Heart left ventricle (tissue), 16 donors: Measurements from ENCODE around the gene SLA2. TPM values are rescaled to one million over a fixed set of nuclear protein-coding genes. Genes with fewer than 3 reads are reported as not detected.
A peak's percentile ranks its signal among the peaks of the same experiment; 100 is the strongest.

Experiments used
- ATAC-seq, 4 donors: fragments of 200-7000 bp; cut with Tn5 transposase; one replicate each; pipeline ENCODE4 v1.9.1; 2020 to 2022; ENCODE audit warnings: moderate library complexity in 4 of 4, mild to moderate bottlenecking in 3 of 4, moderate number of reproducible peaks in 1 of 4
- DNase-seq, 5 donors: peaks; one replicate each; pipeline ENCODE4 v3.0.0-alpha.2; 2020
- H3K27ac ChIP-seq, 12 donors: fragments of 200-600 bp; sonication (generic) in 4 of 12; one replicate each; pipeline versions ENCODE4 v1.5.0 to v1.8.0; 2016 to 2022; ENCODE audit warnings: mild to moderate bottlenecking in 2 of 12
- H3K27me3 ChIP-seq, 9 donors: fragments of 200-600 bp; sonication (generic) in 2 of 9; one replicate each; pipeline versions ENCODE4 v1.5.1 to v1.8.0; 2016 to 2022; ENCODE audit warnings: mild to moderate bottlenecking in 3 of 9
- H3K36me3 ChIP-seq, 9 donors: fragments of 200-600 bp; sonication (generic) in 2 of 9; one replicate each; pipeline versions ENCODE4 v1.5.0 to v1.8.0; 2018 to 2022; ENCODE audit warnings: mild to moderate bottlenecking in 2 of 9
- H3K4me1 ChIP-seq, 12 donors: fragments of 200-600 bp; sonication (generic) in 4 of 12; one replicate each; pipeline versions ENCODE4 v1.5.0 to v1.8.0; 2016 to 2022; ENCODE audit warnings: mild to moderate bottlenecking in 3 of 12
- H3K4me3 ChIP-seq, 12 donors: fragments of 200-600 bp; sonication (generic) in 4 of 12; one replicate each; pipeline versions ENCODE4 v1.5.0 to v1.8.0; 2017 to 2022; ENCODE audit warnings: mild to moderate bottlenecking in 9 of 12, moderate library complexity in 4 of 12
- H3K9me3 ChIP-seq, 12 donors: fragments of 200-600 bp; sonication (generic) in 4 of 12; one replicate each; pipeline versions ENCODE4 v1.5.0 to v1.8.0; 2016 to 2022; ENCODE audit warnings: mild to moderate bottlenecking in 1 of 12
- POLR2A ChIP-seq, 2 donors: fragments of 450-650 bp; IDR thresholded peaks; one replicate each; pipeline ENCODE4 v1.6.1; 2017; ENCODE audit warnings: antibody characterized with exemption in 2 of 2, mild to moderate bottlenecking in 2 of 2, moderate library complexity in 2 of 2
- WGBS, 4 donors: extraction: QIAGEN DNeasy Blood & Tissue Kit in 2 of 4; methylation state at CpG; one replicate each; pipeline versions ENCODE4 v1.1.5 to v1.1.7; 2013 to 2018; 5-methylcytosine and 5-hydroxymethylcytosine counted together
- intact Hi-C, 10 donors: fragments of 100-400 bp; cut with DNase I; formaldehyde crosslinking; loops; one replicate each; pipeline versions ENCODE4 v1.11.1 to v1.14.2; 2022
- polyA plus RNA-seq, 2 donors: library from polyadenylated mRNA; stranded (reverse); fragments of 200-250 nt; gene quantifications; one replicate each; pipeline ENCODE4 v1.2.3, GENCODE V29; 2013
- total RNA-seq, 9 donors: library from RNA; depleted of rRNA in 2 of 9; stranded (reverse); fragments of >200 nt in 2 of 9; fragmentation: NEBNext Ultra II Directional in 3 of 9; extraction: Animal tissue kit (Norgen Biotek cat#: 25700) in 3 of 9; gene quantifications; one replicate each; pipeline versions ENCODE4 v1.1.0 to v1.2.4, GENCODE V29; 2016 to 2023
- TF ChIP-seq, protein P1 (sequence below), 12 donors: fragments of 200-600 bp; sonication (generic) in 4 of 12; IDR thresholded peaks; one replicate each; pipeline versions ENCODE4 v1.5.0 to v1.8.0; 2018 to 2022; ENCODE audit warnings: antibody characterized with exemption in 12 of 12, mild to moderate bottlenecking in 5 of 12
- donor health status: ischemic (EF 13 %, LVEDD 7.1; RV severe dilation, severe dysfunction).
- donor health status: healthy with polysubstance abuse.
- donor health status: DM: no; HTN: yes; CAD: no.
- donor health status: DM: no; HTN: no; CAD: no.
- donor health status: ischemic (EF 25% LVEDD 6.9; RV normal size, moderate dysfunction).
- donor health status: ischemic (EF 25% LVEDD 5.7; RV mildly dilated, moderate dysfunction).
- donor health status: healthy.
- donor health status: DM: yes; HTN: yes; CAD: no.
- donor health status: ischemic (EF 35%, LVEDD 5.7; RV mildly dilated, moderate dysfunction).
- donor health status: nonischemic (EF 11% LVEDD 7.7; RV severe dilation, severe dysfunction).
- donor health status: DM: yes; HTN: yes; CAD: no.
- donor health status: PGD.
- donor health status: ischemic (EF 29% LVEDD 5.4; RV normal size, mild dysfunction).
- donor health status: nonischemic (EF 23%, LVEDD 6.1; RV moderate dilation, normal function).

Gene SLA2
- total and polyA plus RNA-seq, 11 donors = 0.14 to 3.0 (median 0.36) TPM

DNA sequence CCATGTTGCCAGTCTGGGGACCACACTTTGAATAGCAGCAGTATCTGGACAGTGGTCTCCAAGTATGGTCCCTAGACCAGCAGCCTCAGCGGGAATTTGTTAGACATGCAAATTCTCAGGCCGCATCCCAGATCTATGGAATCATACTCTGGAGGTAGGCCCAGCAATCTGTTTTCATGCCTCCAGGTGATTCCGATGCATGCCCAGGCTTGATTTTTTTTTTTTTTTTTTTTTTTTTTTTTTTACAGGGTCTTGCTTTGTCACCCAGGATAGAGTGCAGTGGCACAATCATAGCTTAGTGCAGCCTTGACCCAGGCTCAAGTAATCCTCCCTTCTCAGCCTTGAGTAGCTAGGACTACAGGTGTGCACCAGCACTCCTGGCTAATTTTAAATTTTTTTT, 682 bp upstream of the SLA2 start:
- ATAC-seq = no peak
- H3K4me3 ChIP-seq = no peak overlapping the region
- H3K27ac ChIP-seq = no peak overlapping the region
- WGBS, 4 donors = 83 to 94% (median 92%) methylated on average over 3 of the region's 3 CpGs
- DNase-seq = no peak
- H3K9me3 ChIP-seq = no peaks in the 10 kb centered on the region
- TF ChIP-seq, protein P1, sequence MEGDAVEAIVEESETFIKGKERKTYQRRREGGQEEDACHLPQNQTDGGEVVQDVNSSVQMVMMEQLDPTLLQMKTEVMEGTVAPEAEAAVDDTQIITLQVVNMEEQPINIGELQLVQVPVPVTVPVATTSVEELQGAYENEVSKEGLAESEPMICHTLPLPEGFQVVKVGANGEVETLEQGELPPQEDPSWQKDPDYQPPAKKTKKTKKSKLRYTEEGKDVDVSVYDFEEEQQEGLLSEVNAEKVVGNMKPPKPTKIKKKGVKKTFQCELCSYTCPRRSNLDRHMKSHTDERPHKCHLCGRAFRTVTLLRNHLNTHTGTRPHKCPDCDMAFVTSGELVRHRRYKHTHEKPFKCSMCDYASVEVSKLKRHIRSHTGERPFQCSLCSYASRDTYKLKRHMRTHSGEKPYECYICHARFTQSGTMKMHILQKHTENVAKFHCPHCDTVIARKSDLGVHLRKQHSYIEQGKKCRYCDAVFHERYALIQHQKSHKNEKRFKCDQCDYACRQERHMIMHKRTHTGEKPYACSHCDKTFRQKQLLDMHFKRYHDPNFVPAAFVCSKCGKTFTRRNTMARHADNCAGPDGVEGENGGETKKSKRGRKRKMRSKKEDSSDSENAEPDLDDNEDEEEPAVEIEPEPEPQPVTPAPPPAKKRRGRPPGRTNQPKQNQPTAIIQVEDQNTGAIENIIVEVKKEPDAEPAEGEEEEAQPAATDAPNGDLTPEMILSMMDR (IDR thresholded peaks at IDR 0.05) = no peak
- TF ChIP-seq POLR2A (IDR thresholded peaks at IDR 0.05) = no peak
- H3K27me3 ChIP-seq = no peaks in the 10 kb centered on the region
- intact Hi-C loops = no loop called here
- H3K36me3 ChIP-seq = peaks cover 0 to 11% (median 7%) of the 10 kb centered on the region in 9 donors
- peaks cover 0 to 11% (median 0%) of the 10 kb centered on the region in 12 donors for H3K4me1 ChIP-seq

DNA sequence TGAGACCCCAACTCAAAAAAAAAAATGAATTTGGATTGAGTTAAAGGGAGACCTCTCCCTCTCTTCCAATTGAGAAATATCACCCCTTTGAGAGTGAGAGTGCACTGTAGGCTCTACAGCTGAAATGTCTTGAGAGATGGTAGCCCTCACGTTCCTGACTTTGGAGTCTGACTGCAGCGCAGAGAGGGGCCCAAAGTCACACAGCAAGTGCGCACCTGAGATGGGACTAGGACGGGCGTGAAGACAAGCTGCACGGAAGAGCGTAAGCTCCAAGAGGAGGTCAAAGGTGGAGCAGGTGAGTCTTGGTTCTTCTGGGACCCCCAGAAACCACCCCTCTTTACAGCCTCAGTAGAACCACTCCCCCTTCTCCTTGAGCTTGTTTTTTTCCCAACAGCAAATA, 643 bp downstream of the SLA2 start:
- WGBS, 4 donors = 88 to 98% (median 92%) methylated on average over 7 of the region's 7 CpGs
- no peaks in the 10 kb centered on the region for H3K36me3 ChIP-seq
- DNase-seq (no peak), ATAC-seq (no peak)
- TF ChIP-seq, protein P1 (IDR thresholded peaks at IDR 0.05) = no peak
- no peak for TF ChIP-seq POLR2A (IDR thresholded peaks at IDR 0.05)
- H3K9me3 ChIP-seq = no peaks in the 10 kb centered on the region
- peaks cover 0 to 11% (median 0%) of the 10 kb centered on the region in 12 donors for H3K4me1 ChIP-seq
- H3K4me3 ChIP-seq = peak overlapping the region in 2 of 12 donors; percentile 15 to 54
- no peaks in the 10 kb centered on the region for H3K27me3 ChIP-seq
- intact Hi-C loops = no loop called here
- H3K27ac ChIP-seq = peak overlapping the region in 1 of 12 donors; percentile 65

- H3K27ac ChIP-seq = peak overlapping the region in 1 of 12 donors; percentile 65
- peak overlapping the region in 2 of 12 donors; percentile 15 to 54 for H3K4me3 ChIP-seq
- TF ChIP-seq POLR2A (IDR thresholded peaks at IDR 0.05) = no peak
- TF ChIP-seq, protein P1 (IDR thresholded peaks at IDR 0.05) = no peak
- no peaks in the 10 kb centered on the region for H3K36me3 ChIP-seq
- H3K4me1 ChIP-seq = peaks cover 0 to 11% (median 0%) of the 10 kb centered on the region in 12 donors
- ATAC-seq = no peak
- no peaks in the 10 kb centered on the region for H3K9me3 ChIP-seq
- intact Hi-C loops = no loop called here
- DNase-seq = no peak
- no peaks in the 10 kb centered on the region for H3K27me3 ChIP-seq
- WGBS, 4 donors = 82 to 86% (median 83%) methylated on average over 7 of the region's 7 CpGs
These were observed 1.3 kb downstream of the SLA2 start for GRCh38 chr20:36644706-36645095.

DNA sequence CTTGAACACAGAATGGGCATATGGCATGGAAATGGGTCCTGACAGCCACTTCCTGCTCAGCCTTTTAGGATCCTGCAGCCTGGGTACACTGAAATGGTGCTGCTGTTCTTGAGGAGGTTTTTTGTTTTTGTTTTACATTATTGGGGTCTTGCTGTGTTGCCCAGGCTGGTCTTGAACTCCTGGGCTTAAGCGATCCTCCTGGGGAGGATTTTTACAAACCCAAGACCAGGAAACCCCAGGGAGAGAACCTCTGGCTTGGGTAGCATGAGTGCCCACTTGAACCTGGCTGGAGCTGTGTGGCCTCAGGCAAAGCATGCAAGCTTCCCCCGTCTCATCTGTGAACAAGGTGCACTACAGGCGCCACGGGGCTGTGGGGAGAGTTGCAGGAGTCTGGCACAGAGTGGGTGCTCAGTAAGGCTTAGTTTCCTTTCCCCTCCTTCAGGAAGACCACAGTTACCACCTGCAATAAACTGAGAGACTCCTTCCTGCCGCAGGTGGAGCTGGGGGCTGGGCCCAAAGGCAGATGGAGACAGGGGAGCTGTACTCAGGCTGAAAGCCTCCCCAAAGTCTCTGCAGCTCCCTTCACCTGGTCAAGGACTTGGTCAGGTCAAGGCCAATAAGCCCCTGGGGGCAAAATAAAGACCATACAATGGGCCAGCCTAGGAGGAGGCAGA, 1.8 kb downstream of the SLA2 start:
- Histone ChIP-seq H3K4me1 (peaks cover 0 to 11% (median 0%) of the 10 kb centered on the region in 12 donors), H3K4me3 (peak overlapping the region in 1 of 12 donors; percentile 54), H3K36me3 (no peaks in the 10 kb centered on the region), H3K27me3 (no peaks in the 10 kb centered on the region), H3K27ac (peak overlapping the region in 1 of 12 donors; percentile 65), H3K9me3 (no peaks in the 10 kb centered on the region)
- ATAC-seq = peak in 1 of 4 donors; percentile 7
- intact Hi-C loops = no loop called here
- TF ChIP-seq POLR2A (IDR thresholded peaks at IDR 0.05) = no peak
- TF ChIP-seq, protein P1 (IDR thresholded peaks at IDR 0.05) = no peak
- WGBS, 4 donors = 74 to 87% (median 83%) methylated on average over 3 to 5 of the region's 5 CpGs
- DNase-seq = no peak
